Measurements from ENCODE around the gene ZRANB3.
"Not testable (repeated sequence)": the region's sequence is repeated elsewhere in the genome, so short reads cannot be mapped to it uniquely, and the experiment has no call there.

ZRANB3 gene

DNA sequence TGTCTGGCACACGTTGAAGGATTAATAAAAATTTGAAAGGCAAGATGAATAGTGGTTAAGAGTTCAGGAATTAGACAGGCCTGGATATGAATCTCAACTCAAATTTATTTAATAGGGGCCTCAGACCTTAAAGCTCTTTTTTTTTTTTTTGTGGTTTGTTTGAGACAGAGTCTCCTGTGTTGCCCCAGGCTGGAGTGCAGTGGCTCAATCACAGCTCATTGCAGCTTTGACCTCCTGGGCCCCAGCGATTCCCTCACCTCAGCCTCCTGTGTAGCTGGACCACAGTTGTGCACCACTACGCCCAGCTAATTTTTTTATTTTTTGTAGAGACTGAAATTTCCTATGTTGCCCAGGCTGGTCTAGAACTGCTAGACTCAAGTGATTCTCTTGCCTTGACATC lies 3.0 kb downstream of the ZRANB3 start:
- no peaks in the 10 kb centered on the region for H3K36me3 ChIP-seq (ENCODE audit: insufficient read depth, low read length)
- no peaks in the 10 kb centered on the region for H3K4me1 ChIP-seq (ENCODE audit: insufficient read depth, low read length)
- no peaks in the 10 kb centered on the region for H3K9me3 ChIP-seq (ENCODE audit: control insufficient read depth, insufficient read depth, low read length)
- H3K9ac ChIP-seq (ENCODE audit: low read depth, low read length) = no peak overlapping the region

DNA sequence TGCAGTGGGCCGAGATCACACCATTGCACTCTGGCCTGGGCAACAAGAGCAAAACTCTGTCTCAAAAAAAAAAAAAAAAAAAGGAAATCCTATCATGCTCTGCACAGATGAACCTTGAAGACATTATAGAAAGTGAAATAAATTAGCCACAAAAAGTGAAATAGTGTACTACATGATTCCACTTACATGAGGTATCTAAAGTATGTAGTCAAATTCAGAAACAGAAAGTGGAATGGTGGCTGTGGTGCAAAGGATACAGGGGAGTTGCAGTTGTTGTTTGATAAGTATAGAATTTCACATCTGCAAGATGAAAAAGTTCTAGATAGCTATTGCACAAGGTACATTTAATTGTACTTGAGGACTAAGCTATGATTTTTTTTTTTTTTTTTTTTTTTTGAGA lies 5.2 kb downstream of the ZRANB3 start:
- Histone ChIP-seq H3K9me3 (ENCODE audit: control insufficient read depth, insufficient read depth, low read length) (no peaks in the 10 kb centered on the region; the same call in 1 of the 2 replicates), H3K36me3 (ENCODE audit: insufficient read depth, low read length) (no peaks in the 10 kb centered on the region), H3K9ac (ENCODE audit: low read depth, low read length) (no peak overlapping the region), H3K4me1 (ENCODE audit: insufficient read depth, low read length) (no peaks in the 10 kb centered on the region)

DNA sequence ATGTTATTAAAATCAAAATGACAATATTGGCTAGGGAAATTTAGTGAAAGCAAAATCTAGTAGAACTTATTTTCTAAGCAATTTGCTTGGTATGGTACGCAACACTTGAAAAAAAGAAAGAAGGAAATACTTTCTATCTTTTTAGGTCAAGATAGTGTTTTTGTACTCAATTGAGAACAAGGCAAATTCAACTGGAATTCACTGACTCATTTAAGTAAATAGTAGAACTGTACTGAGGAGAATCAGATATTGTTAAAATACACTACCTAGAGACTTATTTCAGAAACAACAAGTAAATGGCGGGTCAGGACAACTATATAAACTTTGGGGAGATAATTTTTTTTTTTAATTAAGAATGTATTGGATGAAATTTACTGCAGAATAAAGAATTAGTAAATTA lies 18.9 kb downstream of the ZRANB3 start:
- peaks cover 2% of the 10 kb centered on the region; the same call in 1 of the 2 replicates for H3K9me3 ChIP-seq (ENCODE audit: control insufficient read depth, insufficient read depth, low read length)
- H3K36me3 ChIP-seq (ENCODE audit: insufficient read depth, low read length) = peaks cover 5% of the 10 kb centered on the region
- no peaks in the 10 kb centered on the region for H3K4me1 ChIP-seq (ENCODE audit: insufficient read depth, low read length)
- H3K9ac ChIP-seq (ENCODE audit: low read depth, low read length) = no peak overlapping the region

- Histone ChIP-seq H3K9me3 (ENCODE audit: control insufficient read depth, insufficient read depth, low read length) (peaks cover 2% of the 10 kb centered on the region; the same call in 1 of the 2 replicates), H3K36me3 (ENCODE audit: insufficient read depth, low read length) (peaks cover 5% of the 10 kb centered on the region), H3K9ac (ENCODE audit: low read depth, low read length) (no peak overlapping the region), H3K4me1 (ENCODE audit: insufficient read depth, low read length) (no peaks in the 10 kb centered on the region)
Observed at GRCh38 chr2:135510577-135510976, 20.4 kb downstream of the ZRANB3 start.

- Histone ChIP-seq H3K9me3 (ENCODE audit: control insufficient read depth, insufficient read depth, low read length) (peaks cover 7% of the 10 kb centered on the region; the same call in 1 of the 2 replicates), H3K9ac (ENCODE audit: low read depth, low read length) (no peak overlapping the region)
Observed at GRCh38 chr2:135504811-135505210, 26.2 kb downstream of the ZRANB3 start.

GRCh38 chr2:135498588-135498987 lies 32.4 kb downstream of the ZRANB3 start:
- not testable (repeated sequence) for H3K36me3 ChIP-seq (ENCODE audit: insufficient read depth, low read length); H3K4me1 ChIP-seq (ENCODE audit: insufficient read depth, low read length); H3K9ac ChIP-seq (ENCODE audit: low read depth, low read length)
- peaks cover 12% of the 10 kb centered on the region; the same call in 1 of the 2 replicates for H3K9me3 ChIP-seq (ENCODE audit: control insufficient read depth, insufficient read depth, low read length)

More at GRCh38 chr2:135504811-135505210, 26.2 kb downstream of the ZRANB3 start:
- Histone ChIP-seq H3K36me3 (ENCODE audit: insufficient read depth, low read length) (peaks cover 4% of the 10 kb centered on the region; the same call in 1 of the 2 replicates), H3K4me1 (ENCODE audit: insufficient read depth, low read length) (no peaks in the 10 kb centered on the region)

- Histone ChIP-seq H3K9ac (ENCODE audit: low read depth, low read length) (no peak overlapping the region), H3K4me1 (ENCODE audit: insufficient read depth, low read length) (no peaks in the 10 kb centered on the region), H3K9me3 (ENCODE audit: control insufficient read depth, insufficient read depth, low read length) (peaks cover 6% of the 10 kb centered on the region; the same call in 1 of the 2 replicates), H3K36me3 (ENCODE audit: insufficient read depth, low read length) (no peaks in the 10 kb centered on the region)
Observed at GRCh38 chr2:135494917-135495316, 36.1 kb downstream of the ZRANB3 start.

DNA sequence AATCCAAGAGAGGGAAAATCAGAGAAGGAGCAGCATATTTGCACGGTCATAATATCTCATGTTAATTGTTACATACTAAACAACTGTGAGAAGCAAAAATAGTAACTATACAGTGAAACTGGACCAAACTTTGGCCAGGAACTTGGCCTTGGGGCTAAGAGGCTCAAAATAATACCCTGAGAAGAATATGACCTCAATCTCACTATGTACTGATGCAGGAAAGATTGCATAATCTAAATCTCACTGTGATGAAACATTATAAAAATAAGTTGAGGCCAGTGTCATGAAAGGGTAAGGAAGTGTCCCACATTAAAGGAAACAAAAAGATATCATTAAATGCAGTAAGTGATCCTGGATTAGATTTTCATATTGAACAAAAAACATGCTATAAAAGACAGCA lies 36.5 kb downstream of the ZRANB3 start:
- Histone ChIP-seq H3K9ac (ENCODE audit: low read depth, low read length) (no peak overlapping the region), H3K9me3 (ENCODE audit: control insufficient read depth, insufficient read depth, low read length) (peaks cover 2% of the 10 kb centered on the region; the same call in 1 of the 2 replicates), H3K36me3 (ENCODE audit: insufficient read depth, low read length) (no peaks in the 10 kb centered on the region), H3K4me1 (ENCODE audit: insufficient read depth, low read length) (no peaks in the 10 kb centered on the region)

DNA sequence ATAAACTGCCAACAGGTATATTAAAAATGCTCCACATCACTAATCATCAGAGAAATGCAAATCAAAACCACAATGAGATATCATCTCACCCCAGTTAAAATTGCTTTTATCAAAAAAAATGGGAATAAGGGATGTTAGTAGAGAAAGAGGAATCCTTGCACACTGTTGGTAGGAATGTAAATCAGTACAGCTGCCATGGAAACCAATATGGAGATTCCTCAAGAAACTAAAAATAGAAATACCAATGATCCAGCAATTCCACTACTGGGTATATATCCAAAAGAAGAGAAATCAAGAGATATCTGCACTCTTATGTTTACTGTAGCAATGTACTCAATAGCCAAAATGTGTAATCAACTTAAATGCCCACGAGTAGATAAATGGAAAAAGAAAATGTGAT lies 40.6 kb downstream of the ZRANB3 start:
- Histone ChIP-seq H3K4me1 (ENCODE audit: insufficient read depth, low read length) (no peaks in the 10 kb centered on the region), H3K9ac (ENCODE audit: low read depth, low read length) (no peak overlapping the region), H3K36me3 (ENCODE audit: insufficient read depth, low read length) (no peaks in the 10 kb centered on the region), H3K9me3 (ENCODE audit: control insufficient read depth, insufficient read depth, low read length) (peaks cover 6% of the 10 kb centered on the region; the same call in 1 of the 2 replicates)

DNA sequence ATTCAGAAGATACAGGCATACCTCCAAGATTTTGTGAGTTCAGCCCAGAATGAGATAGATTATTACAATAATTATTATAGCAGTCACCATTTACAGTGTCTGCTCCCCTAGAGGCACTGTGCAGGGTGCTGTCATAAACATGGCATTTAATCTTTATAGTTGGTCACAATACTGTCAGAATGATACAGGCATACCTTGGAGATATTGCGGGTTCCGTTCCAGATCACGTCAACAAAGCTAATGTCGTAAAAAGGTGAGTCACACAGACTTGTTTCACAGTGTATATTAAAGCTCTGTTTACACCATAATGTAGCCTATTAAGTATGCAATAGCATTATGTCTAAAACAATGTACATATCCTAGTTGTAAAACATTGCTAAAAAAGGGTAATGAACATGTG lies 45.6 kb downstream of the ZRANB3 start:
- H3K9me3 ChIP-seq (ENCODE audit: control insufficient read depth, insufficient read depth, low read length) = peaks cover 6% of the 10 kb centered on the region; the same call in 1 of the 2 replicates
- H3K36me3 ChIP-seq (ENCODE audit: insufficient read depth, low read length) = no peaks in the 10 kb centered on the region
- H3K4me1 ChIP-seq (ENCODE audit: insufficient read depth, low read length) = no peaks in the 10 kb centered on the region
- no peak overlapping the region for H3K9ac ChIP-seq (ENCODE audit: low read depth, low read length)

DNA sequence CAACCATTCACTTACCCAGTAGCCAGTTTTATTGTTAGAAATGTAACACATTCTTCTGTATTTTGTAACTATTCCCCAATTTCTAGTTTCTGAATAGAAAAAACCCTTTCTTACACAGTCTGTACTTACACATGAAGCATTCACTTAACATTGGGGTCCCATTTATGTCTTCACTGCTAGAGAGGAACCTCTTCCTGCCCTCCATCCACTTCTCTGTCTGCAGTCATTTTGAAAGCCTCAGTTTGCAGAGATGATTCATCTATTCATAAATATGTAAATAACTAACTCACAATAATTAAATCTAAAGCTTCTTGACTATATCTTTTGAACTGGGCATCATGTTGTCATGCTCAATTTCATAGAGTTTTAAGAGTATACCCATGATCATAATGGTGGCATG lies 55.9 kb downstream of the ZRANB3 start:
- H3K36me3 ChIP-seq (ENCODE audit: insufficient read depth, low read length) = no peaks in the 10 kb centered on the region
- H3K9me3 ChIP-seq (ENCODE audit: control insufficient read depth, insufficient read depth, low read length) = no peaks in the 10 kb centered on the region
- no peak overlapping the region for H3K9ac ChIP-seq (ENCODE audit: low read depth, low read length)
- no peaks in the 10 kb centered on the region for H3K4me1 ChIP-seq (ENCODE audit: insufficient read depth, low read length)

DNA sequence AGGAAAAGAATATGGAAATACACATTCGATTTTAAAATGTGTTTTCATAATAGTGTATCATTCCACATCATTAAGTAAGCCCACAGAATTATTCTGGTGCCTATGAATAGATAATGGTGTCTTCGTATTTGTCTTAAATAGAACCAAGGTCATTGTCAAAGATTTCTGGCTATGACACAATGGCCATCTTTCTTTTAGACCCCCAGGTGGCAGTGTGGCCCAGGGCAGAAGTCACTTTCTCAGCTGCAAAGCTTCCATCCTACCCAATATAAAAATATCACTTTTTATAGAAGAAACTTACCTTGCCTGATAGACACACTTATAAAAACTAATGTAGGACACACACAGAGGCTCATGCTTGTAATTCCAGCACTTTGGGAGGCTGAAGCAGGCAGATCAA lies 57.5 kb downstream of the ZRANB3 start:
- Histone ChIP-seq H3K9me3 (ENCODE audit: control insufficient read depth, insufficient read depth, low read length) (no peaks in the 10 kb centered on the region), H3K36me3 (ENCODE audit: insufficient read depth, low read length) (no peaks in the 10 kb centered on the region), H3K4me1 (ENCODE audit: insufficient read depth, low read length) (no peaks in the 10 kb centered on the region), H3K9ac (ENCODE audit: low read depth, low read length) (no peak overlapping the region)

DNA sequence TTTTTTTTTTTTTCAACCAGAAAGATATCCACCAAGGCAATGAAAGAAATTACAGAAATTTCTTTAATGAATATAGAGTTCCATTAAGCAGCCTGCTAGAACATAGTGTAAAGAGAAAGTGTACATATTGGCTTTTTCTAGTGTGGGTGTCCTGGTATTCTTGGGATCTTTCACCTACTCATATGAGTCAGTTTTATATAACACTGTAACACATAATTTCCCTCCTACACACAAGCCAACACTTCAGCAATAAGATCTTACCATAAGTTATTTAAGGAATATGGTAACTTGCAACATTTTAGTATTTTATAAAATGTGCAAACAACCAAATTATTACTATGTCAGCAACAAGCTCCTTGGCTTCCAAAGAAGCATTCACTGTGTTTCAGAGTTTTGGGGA lies 59.9 kb downstream of the ZRANB3 start:
- no peaks in the 10 kb centered on the region for H3K4me1 ChIP-seq (ENCODE audit: insufficient read depth, low read length)
- H3K36me3 ChIP-seq (ENCODE audit: insufficient read depth, low read length) = no peaks in the 10 kb centered on the region; the same call in 1 of the 2 replicates
- no peaks in the 10 kb centered on the region for H3K9me3 ChIP-seq (ENCODE audit: control insufficient read depth, insufficient read depth, low read length)
- no peak overlapping the region for H3K9ac ChIP-seq (ENCODE audit: low read depth, low read length)

DNA sequence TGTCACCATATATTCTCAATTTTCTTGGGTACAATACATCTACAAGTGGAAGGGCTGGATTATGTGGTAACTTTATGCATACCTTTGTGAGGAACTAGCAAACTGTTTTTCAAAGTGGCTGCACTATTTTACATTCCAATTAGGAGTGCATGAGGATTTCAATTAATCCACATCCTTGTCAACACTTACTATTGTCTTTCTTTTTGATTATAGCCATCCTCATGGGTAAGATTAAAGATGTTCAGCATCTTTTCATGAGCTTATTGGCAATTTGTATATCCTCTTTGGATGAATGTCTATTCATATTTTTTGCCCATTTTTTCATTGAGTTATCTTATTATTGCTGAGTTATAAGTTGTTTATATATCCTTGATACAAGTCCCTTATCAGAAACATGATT lies 73.7 kb downstream of the ZRANB3 start:
- Histone ChIP-seq H3K9me3 (ENCODE audit: control insufficient read depth, insufficient read depth, low read length) (peaks cover 13% of the 10 kb centered on the region), H3K4me1 (ENCODE audit: insufficient read depth, low read length) (no peaks in the 10 kb centered on the region), H3K9ac (ENCODE audit: low read depth, low read length) (no peak overlapping the region), H3K36me3 (ENCODE audit: insufficient read depth, low read length) (no peaks in the 10 kb centered on the region)

GRCh38 chr2:135456835-135457234 lies 74.2 kb downstream of the ZRANB3 start:
- peaks cover 13% of the 10 kb centered on the region for H3K9me3 ChIP-seq (ENCODE audit: control insufficient read depth, insufficient read depth, low read length)
- no peaks in the 10 kb centered on the region for H3K4me1 ChIP-seq (ENCODE audit: insufficient read depth, low read length)
- no peak overlapping the region for H3K9ac ChIP-seq (ENCODE audit: low read depth, low read length)
- H3K36me3 ChIP-seq (ENCODE audit: insufficient read depth, low read length) = no peaks in the 10 kb centered on the region

DNA sequence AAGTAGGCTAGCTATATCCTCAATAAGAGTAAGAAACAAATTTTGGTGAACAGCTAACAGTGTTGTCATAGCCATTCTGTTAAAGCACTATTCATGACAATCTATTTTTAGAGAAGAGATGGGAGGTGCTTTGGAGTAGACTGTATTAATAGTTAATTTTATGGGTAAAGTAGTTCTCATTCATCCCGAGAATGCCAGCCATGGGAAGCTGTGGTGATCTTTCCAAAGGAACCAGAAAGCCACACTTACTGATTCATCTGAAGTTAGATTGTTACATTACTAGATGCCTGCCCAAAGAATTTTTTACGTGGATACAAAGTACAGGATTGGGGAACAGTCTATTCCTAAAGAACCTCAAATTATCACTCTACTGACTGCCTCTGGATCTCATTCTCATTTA lies 74.6 kb downstream of the ZRANB3 start:
- Histone ChIP-seq H3K4me1 (ENCODE audit: insufficient read depth, low read length) (no peaks in the 10 kb centered on the region), H3K9me3 (ENCODE audit: control insufficient read depth, insufficient read depth, low read length) (peaks cover 13% of the 10 kb centered on the region), H3K9ac (ENCODE audit: low read depth, low read length) (no peak overlapping the region), H3K36me3 (ENCODE audit: insufficient read depth, low read length) (no peaks in the 10 kb centered on the region)
